Fibroblast of skin of back (primary cell): ENCODE measurements around the gene E2F8. TPM values are rescaled to one million over a fixed set of nuclear protein-coding genes. Genes with fewer than 3 reads are reported as not detected.
"Not testable (repeated sequence)": the region's sequence is repeated elsewhere in the genome, so short reads cannot be mapped to it uniquely, and the experiment has no call there.

Source experiments
- DNase-seq: peaks from one replicate; pipeline ENCODE4 v3.0.0-alpha.2; 2013
- polyA plus RNA-seq, 2 experiments: library from polyadenylated mRNA; unstranded; fragments of 120-200 nt; gene quantifications; one replicate each; pipeline ENCODE4 v1.2.1, GENCODE V29; 2013; ENCODE audit not compliant: insufficient read length in 2 of 2

E2F8 gene
- 4.6 TPM for polyA plus RNA-seq (2013, experiment 1 of 2; ENCODE audit: insufficient read length)
- 0.42 TPM for polyA plus RNA-seq (2013, experiment 2 of 2; ENCODE audit: insufficient read length)

DNA sequence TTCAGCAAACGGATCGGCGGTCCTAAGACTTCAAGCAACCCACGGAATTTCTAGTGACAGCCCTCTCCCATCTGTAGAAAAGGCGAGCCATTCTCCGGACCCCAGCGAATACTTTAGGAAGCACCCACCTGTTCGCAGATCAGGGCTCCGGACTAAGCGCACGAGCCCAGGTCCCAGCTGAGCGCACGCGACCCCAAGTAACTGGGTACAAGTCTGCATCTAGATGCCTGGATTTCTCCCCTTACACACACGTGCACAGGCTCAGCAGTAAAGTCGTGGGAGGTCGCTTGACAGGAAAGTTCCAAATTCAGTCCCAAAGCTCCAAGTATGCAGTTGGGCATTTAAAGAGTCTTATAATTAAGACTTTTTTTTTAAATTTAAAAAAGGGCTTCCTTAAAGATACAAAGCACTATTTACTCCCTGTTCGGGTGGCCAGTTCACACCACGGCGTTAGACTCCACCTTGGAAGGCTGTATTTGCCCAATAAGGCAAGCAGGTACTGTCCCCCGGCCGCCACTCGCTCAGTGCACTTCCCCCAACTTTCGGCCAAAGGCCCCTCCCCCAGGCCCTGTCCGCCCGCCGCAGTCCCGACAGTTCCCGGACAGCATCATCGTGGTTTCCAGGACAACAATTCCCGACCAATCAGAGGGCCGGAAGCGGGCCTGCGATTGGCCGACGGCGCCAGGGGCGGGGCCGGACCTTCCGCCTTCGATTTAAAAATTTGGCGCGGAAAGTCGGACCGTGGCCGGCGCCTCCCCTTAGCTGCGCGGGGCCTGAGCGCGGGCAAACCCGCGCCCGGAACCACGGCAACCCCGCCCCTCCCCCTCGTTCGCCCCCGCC lies at the start of gene E2F8:
Gene E2F8 (minus strand): TSS at position 526 of the 840 bp plus-strand sequence. CDS start 824 bp downstream, outside the sequence.
- DNase-seq: peak; percentile 93

DNA sequence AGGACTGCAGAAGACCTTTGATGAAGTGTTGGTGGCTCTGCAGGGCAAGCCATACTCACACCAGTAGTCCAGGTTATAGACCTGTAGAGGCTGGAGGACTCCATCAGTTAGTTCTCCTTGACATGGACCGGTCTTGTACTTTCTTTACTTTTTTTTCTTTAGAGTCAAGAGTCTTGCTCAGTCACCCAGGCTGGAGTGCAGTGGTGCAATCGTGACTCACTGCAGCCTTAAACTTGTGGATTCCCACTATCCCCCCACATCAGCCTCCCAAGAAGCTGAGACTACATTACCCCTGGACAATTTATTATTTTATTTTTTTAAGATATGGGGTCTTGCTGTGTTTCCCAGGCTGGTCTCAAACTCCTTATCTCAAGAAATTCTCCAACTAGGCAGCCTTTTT lies 49.6 kb upstream of the E2F8 start:
- DNase-seq: no peak

DNA sequence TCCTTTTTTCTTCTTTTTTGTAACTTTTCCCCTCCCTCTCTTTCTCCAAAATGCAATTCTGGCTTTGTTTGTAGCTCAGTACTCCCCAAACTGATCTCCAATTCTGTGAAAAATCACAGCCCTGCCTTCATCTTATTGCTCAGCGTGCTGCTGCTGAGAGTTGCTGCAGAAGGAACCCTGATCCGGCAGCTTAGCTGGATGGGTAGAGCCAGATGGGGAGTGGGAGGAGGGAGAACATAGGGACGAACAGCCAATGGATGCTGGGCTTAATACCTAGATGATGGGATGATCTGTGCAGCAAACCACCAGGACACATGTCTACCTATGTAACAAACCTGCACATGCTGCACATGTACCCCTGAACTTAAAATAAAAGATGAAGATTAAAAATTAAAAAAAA lies 47.5 kb upstream of the E2F8 start:
- DNase-seq: no peak

DNA sequence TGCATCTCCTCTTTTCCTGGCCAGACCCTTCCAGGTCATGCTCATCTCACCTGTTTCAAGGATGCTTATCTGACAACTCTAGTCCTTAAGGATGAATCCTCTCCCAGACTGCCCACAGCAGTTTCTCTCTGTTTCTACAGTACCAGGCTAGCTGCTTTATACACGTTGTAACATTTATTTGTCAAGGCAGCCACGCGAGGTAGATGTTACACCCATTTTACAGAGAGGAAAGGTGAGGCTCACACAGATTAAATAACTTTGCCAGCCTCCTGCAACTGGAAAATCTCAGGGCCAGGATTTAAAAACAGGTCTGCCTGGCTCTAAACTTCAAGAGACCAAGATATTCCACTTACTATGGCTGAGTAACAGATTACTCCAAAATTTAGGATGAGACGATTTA lies 45.7 kb upstream of the E2F8 start:
- DNase-seq: no peak

DNA sequence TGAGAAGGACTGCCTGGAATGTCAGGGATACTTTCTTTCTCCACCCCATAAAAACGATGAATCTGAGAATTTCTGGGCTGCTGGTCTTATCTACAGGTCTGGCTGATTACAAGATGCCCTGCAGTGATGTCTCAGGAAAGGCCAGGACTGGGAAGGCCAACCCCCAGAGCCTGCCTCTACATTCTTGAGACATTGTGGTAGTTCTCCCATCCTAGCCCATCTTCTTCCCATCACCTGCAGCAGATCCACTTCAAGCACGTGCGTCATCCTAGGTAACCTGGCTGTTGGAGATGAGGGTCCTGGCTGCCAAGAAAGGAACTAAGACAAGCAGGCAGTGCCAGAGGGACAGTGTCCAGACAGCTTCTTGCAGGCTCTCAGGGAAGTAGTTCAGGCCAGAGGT lies 44.1 kb upstream of the E2F8 start:
- DNase-seq: no peak

DNA sequence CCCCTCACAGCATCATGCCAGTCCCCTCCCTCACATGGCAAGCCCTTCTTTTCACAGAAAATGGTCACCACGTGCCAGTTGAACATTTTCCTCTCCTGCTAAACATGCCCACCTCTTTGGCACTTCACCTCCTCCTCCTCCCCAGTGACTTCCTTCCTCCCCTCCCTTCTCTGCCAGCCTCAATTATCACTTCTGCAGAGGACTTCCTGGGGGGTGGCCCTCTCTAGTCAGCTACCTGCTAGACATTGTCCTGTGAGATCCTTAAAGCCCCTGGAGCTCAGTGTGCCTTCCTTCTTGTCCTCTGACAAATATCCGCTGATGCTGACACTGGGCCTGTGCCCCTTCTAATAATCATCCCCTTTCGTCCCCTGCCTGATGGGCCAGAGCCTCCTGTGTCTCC lies 43.2 kb upstream of the E2F8 start:
- DNase-seq: no peak

- no peak for DNase-seq
Measured at GRCh38 chr11:19281555-19281954, 40.8 kb upstream of the E2F8 start.

- no peak for DNase-seq
Measured at GRCh38 chr11:19281041-19281440, 40.3 kb upstream of the E2F8 start.

DNA sequence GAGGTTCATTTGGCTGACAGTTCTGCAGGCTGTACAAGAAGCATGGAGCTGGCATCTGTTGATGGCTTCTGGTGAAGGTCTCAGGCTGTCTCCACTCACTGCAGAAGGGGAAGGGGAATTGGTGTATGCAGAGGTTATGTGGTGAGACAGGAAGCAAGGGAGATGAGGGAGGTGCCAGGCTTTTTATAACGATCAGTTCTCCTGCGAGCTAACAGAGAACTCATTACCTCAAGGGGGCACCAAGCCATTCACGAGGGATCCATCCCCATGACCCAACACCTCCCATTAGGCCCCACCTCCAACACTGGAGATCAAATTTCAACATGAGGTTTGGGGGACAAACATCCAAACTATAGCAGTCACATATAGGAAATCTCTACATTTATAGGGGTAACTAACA lies 38.7 kb upstream of the E2F8 start:
- DNase-seq: no peak

DNA sequence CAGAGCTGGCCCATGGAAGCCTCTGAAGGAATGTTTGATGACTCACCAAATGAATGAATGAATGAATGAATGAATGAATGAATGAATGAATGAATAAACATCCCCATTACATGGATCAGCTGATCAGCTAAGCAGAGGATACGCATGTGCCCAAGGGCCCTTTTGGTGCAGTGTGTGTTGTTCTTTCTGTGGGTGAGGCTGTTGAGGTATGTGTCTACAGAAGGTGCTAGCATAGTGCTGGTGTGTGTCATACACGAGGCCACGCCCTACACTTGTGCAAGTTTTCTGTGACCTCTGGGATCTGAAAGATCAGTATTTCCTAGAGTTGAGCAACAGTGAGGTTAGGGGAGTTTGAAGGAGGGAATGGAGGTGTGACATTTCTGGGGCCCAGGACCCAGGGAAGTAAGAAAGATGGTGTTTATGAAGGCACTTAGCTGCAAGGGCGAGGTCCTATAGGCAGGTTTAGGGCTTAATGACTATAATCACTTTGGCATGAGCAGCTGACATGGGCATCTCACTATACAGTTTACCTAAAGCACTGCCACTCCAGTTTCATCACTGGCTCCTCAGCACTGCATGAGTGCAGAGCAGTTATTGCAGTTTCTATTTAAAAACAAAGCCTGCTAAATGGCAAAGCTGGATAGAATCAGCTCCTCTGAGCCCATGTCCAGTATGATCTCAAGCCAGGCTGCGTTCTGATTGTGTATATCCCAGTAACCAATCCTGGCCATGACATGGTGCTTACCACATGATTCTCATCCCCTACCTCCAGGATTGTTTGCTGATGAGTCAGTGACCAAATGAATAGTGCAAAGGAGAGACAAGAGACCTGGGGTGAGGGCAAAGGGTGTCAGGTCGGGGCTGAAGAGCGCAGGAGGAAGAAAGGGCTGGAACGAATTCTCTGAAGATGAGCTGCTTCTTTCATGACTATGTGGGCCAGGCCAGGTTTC lies 36.4 kb upstream of the E2F8 start:
- no peak for DNase-seq

DNA sequence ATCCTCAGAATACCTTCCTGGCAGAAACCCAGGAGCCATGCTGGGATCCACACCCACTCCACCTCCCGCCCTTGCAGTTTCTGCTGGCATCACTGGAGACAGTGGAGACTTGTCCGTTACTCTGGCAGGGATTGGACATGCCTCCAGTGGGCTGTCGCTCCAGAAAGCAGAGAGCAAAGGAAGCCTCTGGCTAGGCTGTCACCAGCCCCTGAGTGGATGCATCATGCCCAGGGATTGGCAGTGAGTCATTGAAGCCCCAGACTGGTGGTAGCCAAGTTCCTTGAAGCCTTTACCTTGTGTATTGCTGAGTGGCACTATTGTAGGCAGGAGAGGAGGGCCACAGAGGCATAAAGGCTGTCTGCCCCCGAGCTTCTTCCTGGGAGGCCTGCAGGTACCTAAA lies 34.8 kb upstream of the E2F8 start:
- DNase-seq: no peak

- not testable (repeated sequence) for DNase-seq
Measured at GRCh38 chr11:19273219-19273618, 32.5 kb upstream of the E2F8 start.

GRCh38 chr11:19268909-19269308 lies 28.2 kb upstream of the E2F8 start:
- no peak for DNase-seq

DNA sequence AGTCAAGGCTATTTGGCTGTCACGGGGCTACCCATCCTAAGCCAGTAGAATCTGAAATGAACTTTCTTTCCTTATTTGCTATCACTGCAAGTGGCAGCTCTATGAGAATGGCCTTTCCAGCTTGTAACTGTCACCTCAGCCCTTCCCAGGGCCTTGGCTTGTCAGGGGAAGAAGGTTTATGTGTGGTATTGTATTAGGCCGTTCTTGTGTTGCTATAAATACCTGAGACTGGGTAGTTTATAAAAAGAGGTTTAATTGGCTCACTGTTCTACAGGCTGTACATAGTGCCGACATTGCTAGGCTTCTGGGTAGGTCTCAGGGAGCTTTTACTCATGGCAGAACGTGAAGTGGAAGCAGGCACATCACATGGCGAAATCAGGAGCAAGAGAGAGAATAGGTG lies 26.8 kb upstream of the E2F8 start:
- DNase-seq: no peak

GRCh38 chr11:19263333-19263732 lies 22.6 kb upstream of the E2F8 start:
- DNase-seq: no peak

- peak; percentile 53 for DNase-seq
Measured at GRCh38 chr11:19259487-19260345, 19.0 kb upstream of the E2F8 start.

DNA sequence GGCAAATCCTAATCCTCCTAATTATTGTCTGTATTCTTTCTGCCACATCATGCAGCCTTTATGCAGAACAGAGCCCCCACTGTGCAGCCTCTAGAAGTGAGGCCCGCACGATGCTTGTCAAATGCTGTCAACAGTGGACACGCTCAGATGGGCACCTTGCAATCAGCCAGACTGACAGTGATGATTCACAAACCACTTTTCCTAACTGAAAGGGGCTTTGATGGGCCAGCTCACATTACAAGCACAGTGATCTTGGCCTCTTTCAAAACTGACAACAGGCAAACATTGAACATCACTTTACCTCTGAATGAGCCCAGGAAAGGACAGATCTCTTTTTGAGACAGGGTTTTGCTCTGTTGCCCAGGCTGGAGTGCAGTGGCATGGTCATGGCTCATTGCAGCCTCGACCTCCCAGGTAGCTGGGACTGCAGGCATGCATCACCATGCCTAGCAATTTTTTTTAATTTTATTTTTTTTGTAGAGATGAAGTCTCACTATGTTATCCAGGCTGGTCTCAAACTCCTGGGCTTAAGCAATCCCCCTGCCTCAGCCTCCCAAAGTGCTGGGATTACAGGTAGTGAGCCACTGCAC lies 18.0 kb upstream of the E2F8 start:
- DNase-seq: no peak

DNA sequence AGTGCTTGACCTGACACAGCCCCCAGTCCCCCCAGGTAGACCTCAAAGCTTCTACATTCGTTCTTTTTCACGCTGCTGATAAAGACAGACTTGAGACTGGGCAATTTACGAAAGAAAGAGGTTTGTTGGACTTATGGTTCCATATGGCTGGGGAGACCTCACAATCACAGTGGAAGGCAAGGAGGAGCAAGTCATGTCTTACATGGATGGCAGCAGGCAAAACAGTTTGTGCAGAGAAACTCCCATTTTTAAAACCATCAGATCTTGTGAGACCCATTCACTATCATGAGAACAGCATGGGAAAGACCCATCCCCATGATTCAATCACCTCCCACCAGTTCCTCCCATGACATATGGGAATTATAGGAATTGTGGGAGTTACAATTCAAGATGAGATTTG lies 13.7 kb upstream of the E2F8 start:
- not testable (repeated sequence) for DNase-seq

DNA sequence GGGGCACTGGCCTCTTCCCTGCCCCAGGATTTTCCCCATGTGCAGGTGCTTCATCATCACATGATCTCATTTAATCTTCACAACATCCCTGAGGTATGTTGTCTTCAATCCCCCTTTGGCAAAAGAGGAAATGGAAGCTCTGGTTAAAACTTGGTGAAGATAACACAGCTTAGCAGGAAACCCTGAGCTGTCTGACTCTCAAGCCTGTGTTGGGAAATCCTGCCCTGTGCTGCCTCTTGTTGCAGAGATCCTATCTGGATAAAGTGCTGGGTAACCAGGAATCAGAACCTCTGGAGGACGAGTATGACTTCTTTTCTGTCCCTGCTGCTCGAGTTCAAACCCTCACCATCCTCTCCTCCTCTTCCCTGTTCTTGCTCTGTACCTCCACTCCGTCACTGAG lies 13.1 kb upstream of the E2F8 start:
- no peak for DNase-seq

DNA sequence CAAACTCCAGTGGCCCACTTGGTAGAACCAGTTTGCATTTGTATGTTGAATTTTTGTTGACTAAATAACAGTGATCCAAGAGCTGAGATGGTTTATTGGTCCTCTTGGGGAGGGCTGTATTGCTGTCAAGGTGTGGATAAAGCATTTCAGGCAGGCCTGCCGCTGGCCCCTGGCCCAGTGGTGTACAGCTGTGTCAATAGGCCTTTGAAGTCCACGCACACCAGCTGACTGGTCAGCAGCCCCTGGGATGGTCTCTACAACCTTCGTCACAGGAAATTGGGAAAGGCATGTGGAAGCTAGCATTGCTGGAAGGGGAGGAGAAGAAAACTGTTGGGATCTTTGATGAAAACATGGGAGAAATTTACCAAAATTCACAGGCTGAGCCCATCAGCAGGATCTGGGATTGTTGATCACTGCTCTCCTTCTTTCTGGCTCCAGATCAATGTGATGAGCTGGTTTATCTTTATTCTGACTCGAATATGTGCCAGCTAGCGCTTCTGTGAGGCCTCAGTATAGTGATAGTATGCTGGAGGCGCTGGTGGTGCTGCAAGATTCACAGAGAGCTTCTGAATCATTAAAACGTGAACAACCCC lies 12.5 kb upstream of the E2F8 start:
- DNase-seq: no peak

- no peak for DNase-seq
Measured at GRCh38 chr11:19252394-19253152, 11.8 kb upstream of the E2F8 start.
